Fibroblast of mammary gland (primary cell): Measurements from ENCODE around the gene PATE3.

Source experiments
- DNase-seq: peaks from one replicate; pipeline ENCODE4 v3.0.0-alpha.2; 2010; ENCODE audit warnings: low read depth
- H3K4me3 ChIP-seq: 2 replicates; pipeline ENCODE4 v1.5.1; 2011; ENCODE audit warnings: low read depth, mild to moderate bottlenecking, low read length, moderate library complexity; ENCODE audit not compliant: control insufficient read depth
- CTCF ChIP-seq: conservative IDR thresholded peaks from 2 replicates; pipeline ENCODE4 v1.5.1; 2011; ENCODE audit warnings: low read depth, low read length, inconsistent platforms; ENCODE audit not compliant: control insufficient read depth, insufficient read depth

Gene PATE3

GRCh38 chr11:125833016-125833415 lies 45.1 kb downstream of the PATE3 start, which contains the start of gene PATE4:
PATE4 (plus strand) TSS chr11:125833316; CDS start chr11:125833360, 44 bp downstream.
- H3K4me3 ChIP-seq: no peak within 1 kb of the TSS
- TF ChIP-seq CTCF: no peak
- DNase-seq: no peak

GRCh38 chr11:125835748-125836147 lies 47.8 kb downstream of the PATE3 start:
- TF ChIP-seq CTCF: no peak
- H3K4me3 ChIP-seq: no peak overlapping the region
- no peak for DNase-seq
